ENCODE results near the gene ILDR2. TPM values are rescaled to one million over a fixed set of nuclear protein-coding genes. Genes with fewer than 3 reads are reported as not detected.

Gene ILDR2, protein sequence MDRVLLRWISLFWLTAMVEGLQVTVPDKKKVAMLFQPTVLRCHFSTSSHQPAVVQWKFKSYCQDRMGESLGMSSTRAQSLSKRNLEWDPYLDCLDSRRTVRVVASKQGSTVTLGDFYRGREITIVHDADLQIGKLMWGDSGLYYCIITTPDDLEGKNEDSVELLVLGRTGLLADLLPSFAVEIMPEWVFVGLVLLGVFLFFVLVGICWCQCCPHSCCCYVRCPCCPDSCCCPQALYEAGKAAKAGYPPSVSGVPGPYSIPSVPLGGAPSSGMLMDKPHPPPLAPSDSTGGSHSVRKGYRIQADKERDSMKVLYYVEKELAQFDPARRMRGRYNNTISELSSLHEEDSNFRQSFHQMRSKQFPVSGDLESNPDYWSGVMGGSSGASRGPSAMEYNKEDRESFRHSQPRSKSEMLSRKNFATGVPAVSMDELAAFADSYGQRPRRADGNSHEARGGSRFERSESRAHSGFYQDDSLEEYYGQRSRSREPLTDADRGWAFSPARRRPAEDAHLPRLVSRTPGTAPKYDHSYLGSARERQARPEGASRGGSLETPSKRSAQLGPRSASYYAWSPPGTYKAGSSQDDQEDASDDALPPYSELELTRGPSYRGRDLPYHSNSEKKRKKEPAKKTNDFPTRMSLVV
- total RNA-seq = 10 to 100 TPM in 1 of 4 donors, 1 to 10 TPM in 3; 7.1 to 15.8 (median 8.4) TPM
- polyA plus RNA-seq = under 1 TPM in 1 of 3 donors, not detected in 2; 0.42 TPM

DNA sequence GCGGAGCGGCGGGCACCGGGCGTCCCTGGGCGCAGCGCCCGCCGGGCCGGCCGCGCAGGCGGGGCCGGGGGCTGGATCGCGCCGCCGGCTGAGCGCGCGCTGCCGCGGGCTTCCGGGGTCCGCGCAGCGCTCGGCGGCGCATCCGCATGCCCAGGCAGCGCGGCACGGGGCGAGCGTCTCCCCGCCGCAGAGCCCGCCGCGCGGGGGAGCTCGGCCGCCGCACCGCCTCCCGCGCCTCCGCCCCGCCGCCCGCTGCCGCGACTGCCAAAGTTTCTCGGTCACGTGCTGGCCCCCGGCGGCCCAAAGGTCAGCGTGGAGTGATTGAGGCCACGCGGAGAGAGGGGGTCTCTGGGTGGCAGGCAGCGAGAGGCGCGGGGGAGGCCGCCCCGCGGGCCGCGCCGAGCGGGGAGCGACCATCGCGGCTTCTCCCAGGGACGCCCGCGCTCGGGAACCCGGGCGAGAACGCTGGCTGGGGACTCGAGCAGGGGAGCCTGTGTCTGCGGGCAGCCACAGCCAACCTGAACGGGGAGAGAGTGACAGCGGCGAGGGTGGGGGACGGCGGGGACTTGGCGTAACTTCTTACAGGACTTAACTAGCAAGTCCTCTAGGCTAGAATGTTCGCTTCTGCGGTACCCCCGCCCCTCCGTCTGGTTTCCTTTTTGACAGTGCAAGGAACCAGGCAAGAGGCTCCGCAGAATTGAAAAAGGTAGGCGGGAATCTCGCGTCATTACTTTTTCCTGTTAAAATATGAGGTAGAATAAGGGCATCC is at the start of gene ILDR2:
Gene ILDR2 (minus strand): TSS at position 180 of the 769 bp plus-strand sequence. CDS start 272 bp downstream, outside the sequence.
- no peaks in the 10 kb centered on the region for H3K9me3 ChIP-seq
- WGBS, 2 donors = 0 to 1% methylated on average over 97 of the region's 97 CpGs
- no peaks in the 10 kb centered on the region for H3K36me3 ChIP-seq
- H3K27me3 ChIP-seq = no peaks in the 10 kb centered on the region
- TF ChIP-seq POLR2A (IDR thresholded peaks at IDR 0.05) = no peak
- TF ChIP-seq, protein P1, sequence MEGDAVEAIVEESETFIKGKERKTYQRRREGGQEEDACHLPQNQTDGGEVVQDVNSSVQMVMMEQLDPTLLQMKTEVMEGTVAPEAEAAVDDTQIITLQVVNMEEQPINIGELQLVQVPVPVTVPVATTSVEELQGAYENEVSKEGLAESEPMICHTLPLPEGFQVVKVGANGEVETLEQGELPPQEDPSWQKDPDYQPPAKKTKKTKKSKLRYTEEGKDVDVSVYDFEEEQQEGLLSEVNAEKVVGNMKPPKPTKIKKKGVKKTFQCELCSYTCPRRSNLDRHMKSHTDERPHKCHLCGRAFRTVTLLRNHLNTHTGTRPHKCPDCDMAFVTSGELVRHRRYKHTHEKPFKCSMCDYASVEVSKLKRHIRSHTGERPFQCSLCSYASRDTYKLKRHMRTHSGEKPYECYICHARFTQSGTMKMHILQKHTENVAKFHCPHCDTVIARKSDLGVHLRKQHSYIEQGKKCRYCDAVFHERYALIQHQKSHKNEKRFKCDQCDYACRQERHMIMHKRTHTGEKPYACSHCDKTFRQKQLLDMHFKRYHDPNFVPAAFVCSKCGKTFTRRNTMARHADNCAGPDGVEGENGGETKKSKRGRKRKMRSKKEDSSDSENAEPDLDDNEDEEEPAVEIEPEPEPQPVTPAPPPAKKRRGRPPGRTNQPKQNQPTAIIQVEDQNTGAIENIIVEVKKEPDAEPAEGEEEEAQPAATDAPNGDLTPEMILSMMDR (IDR thresholded peaks at IDR 0.05) = no peak
- no peak for TF ChIP-seq POLR2AphosphoS5 (IDR thresholded peaks at IDR 0.05)
- no peak for TF ChIP-seq EP300 (IDR thresholded peaks at IDR 0.05)
- peak; percentile 81 for DNase-seq
- H3K4me1 ChIP-seq = peaks cover 0 to 26% (median 15%) of the 10 kb centered on the region in 4 donors
- peak within 1 kb of the TSS; percentile 81 to 88 (median 86) for H3K27ac ChIP-seq
- H3K4me3 ChIP-seq = peak within 1 kb of the TSS; percentile 70 to 86 (median 82)
- intact Hi-C loops (cut with DNase I) = loop anchor here (2.0 to 5.0 kb wide), 4 partner anchors 63 to 1278 kb away; partner anchors contain the start of gene ALDH9A1

GRCh38 chr1:167022384-167022783 is 47.0 kb upstream of the ILDR2 start:
- WGBS, 2 donors = 95 to 96% methylated on average over 1 of the region's 1 CpG
- Histone ChIP-seq H3K4me1 (no peaks in the 10 kb centered on the region), H3K36me3 (no peaks in the 10 kb centered on the region), H3K4me3 (no peak overlapping the region), H3K27ac (no peak overlapping the region), H3K9me3 (no peaks in the 10 kb centered on the region), H3K27me3 (no peaks in the 10 kb centered on the region)
- no peak for DNase-seq
- no peak for TF ChIP-seq POLR2A (IDR thresholded peaks at IDR 0.05)
- TF ChIP-seq POLR2AphosphoS5 (IDR thresholded peaks at IDR 0.05) = no peak
- no peak for TF ChIP-seq EP300 (IDR thresholded peaks at IDR 0.05)
- TF ChIP-seq, protein P1 (IDR thresholded peaks at IDR 0.05) = no peak
- intact Hi-C loops (cut with DNase I) = no loop called here

GRCh38 chr1:167016100-167016750 is 40.9 kb upstream of the ILDR2 start:
- Histone ChIP-seq H3K27ac (no peak overlapping the region), H3K4me1 (no peaks in the 10 kb centered on the region), H3K9me3 (no peaks in the 10 kb centered on the region), H3K36me3 (no peaks in the 10 kb centered on the region), H3K27me3 (no peaks in the 10 kb centered on the region), H3K4me3 (no peak overlapping the region)
- intact Hi-C loops (cut with DNase I) = no loop called here
- TF ChIP-seq EP300 (IDR thresholded peaks at IDR 0.05) = no peak
- no peak for TF ChIP-seq POLR2A (IDR thresholded peaks at IDR 0.05)
- DNase-seq = no peak
- 59 to 87% methylated on average over 6 of the region's 6 CpGs for WGBS, 2 donors

GRCh38 chr1:167013108-167013929 is 38.0 kb upstream of the ILDR2 start:
- TF ChIP-seq, protein P1 (IDR thresholded peaks at IDR 0.05) = no peak
- no peak for TF ChIP-seq EP300 (IDR thresholded peaks at IDR 0.05)
- no peak overlapping the region for H3K27ac ChIP-seq
- 86 to 87% methylated on average over 8 of the region's 8 CpGs for WGBS, 2 donors
- H3K36me3 ChIP-seq = no peaks in the 10 kb centered on the region
- no peaks in the 10 kb centered on the region for H3K9me3 ChIP-seq
- H3K4me1 ChIP-seq = no peaks in the 10 kb centered on the region
- no peak overlapping the region for H3K4me3 ChIP-seq
- intact Hi-C loops (cut with DNase I) = no loop called here
- H3K27me3 ChIP-seq = no peaks in the 10 kb centered on the region
- DNase-seq = no peak
